Measurements from ENCODE around the gene FAM3B.
A peak's percentile ranks its signal among the peaks of the same experiment; 100 is the strongest.
"Not testable (repeated sequence)": the region's sequence is repeated elsewhere in the genome, so short reads cannot be mapped to it uniquely, and the experiment has no call there.

FAM3B gene, protein sequence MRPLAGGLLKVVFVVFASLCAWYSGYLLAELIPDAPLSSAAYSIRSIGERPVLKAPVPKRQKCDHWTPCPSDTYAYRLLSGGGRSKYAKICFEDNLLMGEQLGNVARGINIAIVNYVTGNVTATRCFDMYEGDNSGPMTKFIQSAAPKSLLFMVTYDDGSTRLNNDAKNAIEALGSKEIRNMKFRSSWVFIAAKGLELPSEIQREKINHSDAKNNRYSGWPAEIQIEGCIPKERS

DNA sequence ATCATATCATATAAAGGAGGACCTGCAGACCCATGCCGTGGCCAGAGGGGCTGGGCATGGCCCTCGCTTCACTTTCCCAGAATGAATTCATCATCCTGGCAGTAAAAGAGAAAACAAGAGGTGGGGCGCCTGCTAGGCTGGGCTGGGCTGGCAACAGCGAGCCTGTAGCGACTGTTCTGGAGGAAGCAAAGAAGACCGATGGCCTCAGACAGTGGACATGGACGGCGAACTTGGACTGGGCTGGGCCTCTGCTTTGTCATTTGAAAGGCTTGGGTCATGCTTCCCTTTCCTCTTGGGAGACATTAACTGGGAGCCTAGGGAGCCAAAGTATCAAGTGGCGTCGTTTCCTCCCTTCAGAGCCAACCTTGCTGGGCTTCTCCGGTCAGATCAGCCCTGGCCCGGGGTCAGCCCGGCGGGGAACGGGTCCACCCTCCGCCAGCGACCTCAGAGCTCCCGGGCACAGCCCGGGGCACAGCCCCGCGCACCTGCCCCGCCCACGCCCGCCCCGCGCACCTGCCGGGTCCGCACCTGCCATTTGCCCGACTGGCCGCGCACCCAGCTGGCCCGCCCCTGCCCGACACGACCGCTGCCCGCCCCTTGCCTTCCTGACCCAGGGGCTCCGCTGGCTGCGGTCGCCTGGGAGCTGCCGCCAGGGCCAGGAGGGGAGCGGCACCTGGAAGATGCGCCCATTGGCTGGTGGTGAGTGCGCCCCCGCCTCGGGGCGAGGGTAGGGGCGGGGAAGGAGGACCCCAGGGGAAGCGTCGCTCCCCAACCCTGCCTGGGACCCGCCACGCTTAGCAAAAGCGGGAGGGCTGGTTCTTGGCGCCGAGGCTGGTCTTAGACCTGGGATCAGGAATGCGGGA, at the start of gene FAM3B:
Gene FAM3B, plus strand, starts transcription at position 602 of the 863 bp plus-strand sequence. Its CDS starts 79 bp downstream, at position 681.
- no peak for DNase-seq (ENCODE audit: low spot score)

DNA sequence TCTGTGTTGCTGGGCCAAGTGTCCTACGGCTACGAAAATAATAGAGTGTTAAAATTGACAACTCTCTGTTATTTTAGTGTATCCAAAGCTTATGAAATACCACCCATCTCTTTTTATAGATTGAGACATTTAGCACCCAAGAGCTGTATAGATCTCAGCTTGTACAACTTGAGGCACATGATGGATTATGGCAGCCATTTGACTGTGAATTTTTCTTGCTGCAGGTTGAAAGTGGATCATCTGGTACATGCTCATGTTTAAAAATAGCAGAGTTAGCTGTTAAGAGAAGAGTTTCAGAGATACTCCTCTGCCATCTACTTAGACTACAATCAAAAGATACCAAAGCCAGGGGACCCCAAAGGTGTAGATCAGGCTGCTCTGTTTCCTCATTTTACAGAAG, 49.3 kb upstream of the FAM3B start:
- DNase-seq (ENCODE audit: low spot score), result no peak

DNA sequence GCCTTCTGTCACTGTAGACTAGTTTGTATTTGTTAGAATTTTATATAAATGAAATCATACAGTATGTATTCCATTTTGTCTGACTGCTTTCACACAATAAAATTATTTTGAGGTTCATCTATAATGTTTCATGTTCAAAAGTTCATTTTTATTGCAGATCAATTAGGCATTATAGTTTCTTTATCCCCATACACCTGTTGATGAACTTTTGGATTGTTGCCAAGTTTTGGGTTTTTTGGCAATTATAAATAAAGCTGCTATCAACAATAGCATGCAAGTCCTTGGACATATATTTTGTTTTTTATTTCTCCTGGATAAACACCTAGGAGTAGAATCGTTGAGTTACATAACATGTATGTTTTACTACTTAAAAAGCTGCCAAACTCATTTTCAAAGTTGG, 47.1 kb upstream of the FAM3B start:
- no peak for DNase-seq (ENCODE audit: low spot score)

DNA sequence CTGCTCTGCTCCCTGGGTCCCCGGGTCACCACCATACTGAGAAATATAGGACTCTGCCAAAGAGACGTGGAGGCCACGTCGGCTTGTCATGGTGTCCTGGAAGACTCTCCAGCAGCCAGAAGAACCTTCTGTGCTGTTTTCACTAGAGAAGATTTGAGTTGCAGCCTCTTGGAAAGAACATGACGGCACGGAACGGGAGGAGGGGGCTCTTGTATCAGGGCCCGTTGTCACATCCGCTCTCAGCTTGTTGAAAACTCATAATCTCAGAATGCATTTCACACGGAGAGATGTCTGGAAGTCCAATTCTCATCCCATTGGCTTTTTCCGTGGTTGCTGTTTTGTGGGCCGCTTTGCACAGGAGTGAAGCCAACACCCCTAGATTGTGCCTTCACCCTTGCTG, 39.4 kb upstream of the FAM3B start:
- DNase-seq (ENCODE audit: low spot score), result no peak

GRCh38 chr21:41277846-41278245, 38.8 kb upstream of the FAM3B start:
- no peak for DNase-seq (ENCODE audit: low spot score)

DNA sequence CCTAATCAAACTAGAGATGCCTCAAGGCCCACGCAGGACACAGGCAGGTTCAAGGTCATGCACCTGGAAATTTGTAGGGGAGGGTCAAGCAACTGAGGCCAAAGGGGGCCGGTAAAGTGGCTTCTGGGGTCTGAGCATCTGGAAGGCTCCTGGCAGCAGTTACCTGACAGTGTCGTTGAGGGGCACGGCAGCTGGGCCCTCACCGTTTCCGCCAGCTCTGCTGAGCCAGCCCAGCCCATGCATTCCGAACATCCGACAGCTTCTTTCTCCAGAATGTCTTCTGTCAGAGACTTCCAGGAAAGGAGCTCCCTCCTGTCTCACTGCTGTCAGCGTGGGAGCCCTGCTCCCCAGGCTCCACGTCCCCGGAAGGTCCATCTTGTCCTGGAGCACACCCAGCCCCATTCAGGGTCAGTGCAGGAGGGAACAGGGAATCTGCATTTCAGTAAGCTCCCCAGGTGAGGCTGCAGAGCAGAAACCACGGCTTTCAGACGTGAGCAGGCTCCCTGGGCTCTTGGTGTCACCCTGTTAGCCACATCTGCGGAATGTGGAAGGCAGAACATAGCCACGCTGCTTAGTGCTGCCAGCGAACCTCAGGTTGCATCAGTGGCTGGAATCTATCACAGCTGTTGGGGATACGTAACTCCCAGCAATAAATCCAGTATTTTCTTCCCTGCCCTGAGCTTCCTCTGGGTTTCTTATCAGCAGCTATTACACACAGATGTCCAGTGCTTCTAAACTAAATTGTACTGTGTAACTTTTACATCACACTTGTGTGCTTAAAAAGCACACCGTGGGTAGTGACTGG, 36.3 kb upstream of the FAM3B start:
- no peak for DNase-seq (ENCODE audit: low spot score)

- no peak for DNase-seq (ENCODE audit: low spot score)
Measured at GRCh38 chr21:41282412-41282811, 34.2 kb upstream of the FAM3B start.

GRCh38 chr21:41283211-41283818, 33.3 kb upstream of the FAM3B start:
- DNase-seq (ENCODE audit: low spot score), result peak; percentile 73

- DNase-seq (ENCODE audit: low spot score), result no peak
Measured at GRCh38 chr21:41289431-41289830, 27.2 kb upstream of the FAM3B start.

GRCh38 chr21:41290106-41290799, 26.3 kb upstream of the FAM3B start:
- DNase-seq (ENCODE audit: low spot score), result no peak

GRCh38 chr21:41294548-41295231, 21.9 kb upstream of the FAM3B start:
- DNase-seq (ENCODE audit: low spot score), result no peak

DNA sequence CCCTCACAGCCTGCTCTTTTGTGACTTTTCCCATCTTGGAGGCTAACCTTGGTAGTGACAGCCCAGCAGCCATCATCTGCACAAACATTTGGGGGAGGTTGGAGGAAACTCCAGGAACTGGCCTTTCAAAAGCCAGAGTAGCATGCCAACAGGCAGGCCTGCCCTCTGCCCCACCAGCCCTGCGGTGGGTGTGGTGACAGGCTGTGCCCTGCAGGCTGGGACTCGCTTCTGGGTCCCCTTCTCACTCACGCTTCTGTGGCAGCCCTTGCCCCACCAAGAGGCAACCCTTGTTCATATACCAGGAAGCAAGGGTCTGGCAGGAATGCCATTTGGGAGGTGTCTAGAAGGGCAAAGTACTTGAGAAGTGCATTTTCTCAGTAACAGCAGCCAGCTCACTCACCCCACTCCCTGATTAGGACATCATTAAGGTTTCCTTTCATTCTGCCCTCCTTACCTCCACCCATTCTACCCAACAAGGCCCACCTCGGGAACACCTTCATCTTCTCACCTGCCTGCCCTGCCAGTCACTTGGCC, 20.8 kb upstream of the FAM3B start:
- no peak for DNase-seq (ENCODE audit: low spot score)

DNA sequence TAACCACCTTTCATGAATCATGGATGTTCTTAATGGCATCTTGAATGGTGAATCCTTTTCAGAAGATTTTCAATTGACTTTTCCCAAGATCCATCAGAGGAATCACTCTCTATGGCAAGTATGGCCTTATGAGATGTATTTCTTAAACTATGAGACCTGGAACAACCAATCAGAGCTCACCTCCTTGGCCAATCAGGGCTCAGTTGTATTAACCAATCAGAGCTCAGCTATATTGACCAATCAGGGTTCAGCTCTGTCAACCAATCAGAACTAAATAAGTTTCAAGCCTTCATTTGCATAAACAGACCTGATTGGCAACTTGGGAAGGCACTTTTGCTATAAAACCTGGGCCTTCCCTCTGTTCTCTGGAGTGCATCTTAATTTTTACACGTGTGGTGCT, 13.6 kb upstream of the FAM3B start:
- DNase-seq (ENCODE audit: low spot score), result no peak

GRCh38 chr21:41304068-41304720, 12.4 kb upstream of the FAM3B start:
- DNase-seq (ENCODE audit: low spot score), result no peak

GRCh38 chr21:41307219-41307618, 9.4 kb upstream of the FAM3B start:
- DNase-seq (ENCODE audit: low spot score), result no peak

DNA sequence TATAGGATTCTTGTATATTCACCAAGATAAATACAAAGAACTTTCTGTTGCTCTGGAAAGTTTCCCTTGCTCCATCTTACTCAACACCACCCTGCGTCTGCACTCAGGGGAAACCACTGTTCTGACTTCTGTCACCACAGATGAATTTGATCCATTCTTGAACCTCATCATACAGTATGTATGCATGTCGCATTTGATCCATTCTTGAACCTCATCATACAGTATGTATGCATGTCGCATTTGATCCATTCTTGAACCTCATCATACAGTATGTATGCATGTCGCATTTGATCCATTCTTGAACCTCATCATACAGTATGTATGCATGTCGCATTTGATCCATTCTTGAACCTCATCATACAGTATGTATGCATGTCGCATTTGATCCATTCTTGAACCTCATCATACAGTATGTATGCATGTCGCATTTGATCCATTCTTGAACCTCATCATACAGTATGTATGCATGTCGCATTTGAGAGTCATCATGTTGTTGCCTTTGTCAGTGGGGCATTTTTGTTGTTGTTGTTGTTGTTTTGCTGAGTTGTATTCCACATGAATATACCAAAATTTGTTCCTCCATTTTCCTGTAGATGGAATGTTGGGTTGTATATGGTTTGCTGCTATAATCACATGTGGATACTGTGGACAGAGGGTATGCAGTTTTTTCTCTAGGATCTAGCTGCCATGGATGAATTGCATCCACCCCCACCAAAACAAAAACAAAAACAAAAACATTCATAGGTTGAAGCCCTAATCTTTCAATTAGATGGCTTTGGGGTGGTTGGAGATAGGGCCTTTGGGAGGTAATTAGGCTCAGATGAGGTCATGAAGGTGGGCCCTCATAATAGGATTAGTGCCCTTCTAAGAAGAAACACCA, 3.1 kb upstream of the FAM3B start:
- DNase-seq (ENCODE audit: low spot score), result not testable (repeated sequence)

- no peak for DNase-seq (ENCODE audit: low spot score)
Measured at GRCh38 chr21:41315726-41316125, 875 bp upstream of the FAM3B start.

DNA sequence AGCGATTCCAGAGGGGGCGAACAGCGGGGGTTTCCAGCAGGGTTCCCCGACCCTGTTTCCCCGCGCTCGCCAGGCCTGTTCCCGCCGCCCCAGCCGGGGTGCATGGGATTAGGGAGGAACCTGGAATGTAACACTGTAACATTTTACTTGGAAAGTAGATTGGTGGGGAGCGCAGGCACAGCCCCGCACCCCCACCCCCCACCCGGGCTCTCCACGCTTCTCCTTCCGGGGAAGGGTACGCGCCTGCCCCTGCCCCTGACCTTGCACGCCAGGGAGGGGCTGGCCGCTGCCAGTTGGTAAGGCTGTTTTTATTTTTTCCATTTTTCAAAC, 427 bp downstream of the FAM3B start:
- DNase-seq (ENCODE audit: low spot score), result no peak

DNA sequence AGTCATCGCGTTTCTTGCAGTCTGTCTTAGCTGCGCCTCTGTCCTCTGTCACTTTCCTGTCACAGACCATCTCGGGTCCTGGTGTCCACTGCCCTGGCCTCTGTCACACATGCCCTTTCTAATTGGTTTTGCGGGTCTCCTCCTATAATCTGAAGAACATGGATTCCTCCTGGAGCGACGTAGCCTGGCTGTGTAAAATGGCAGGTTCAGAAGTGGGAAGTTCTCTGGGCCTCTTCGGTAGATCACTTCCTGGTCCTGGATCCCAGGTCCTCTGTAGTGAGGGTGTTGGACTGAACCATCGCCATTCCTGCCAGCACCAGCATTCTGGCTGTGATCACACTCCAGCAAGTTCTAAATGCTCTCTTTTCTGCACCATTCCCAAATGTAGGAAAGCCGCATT, 857 bp downstream of the FAM3B start:
- no peak for DNase-seq (ENCODE audit: low spot score)

Data from globus pallidus (tissue), 1 donor.